Chondrocyte (in vitro differentiated cells): Measurements from ENCODE around the gene RIMS1. TPM values are rescaled to one million over a fixed set of nuclear protein-coding genes. Genes with fewer than 3 reads are reported as not detected.

Experiments used
- DNase-seq: peaks from one replicate; pipeline ENCODE4 v3.0.0; 2021; ENCODE audit warnings: mixed read lengths, low spot score
- H3K27ac Mint-ChIP-seq: one replicate; pipeline ENCODE4 v1.8.0; 2021; ENCODE audit warnings: mild to moderate bottlenecking, moderate library complexity, mixed read lengths; ENCODE audit not compliant: unreplicated experiment
- H3K27me3 Mint-ChIP-seq: 2 replicates; pipeline ENCODE4 v1.8.0; 2021; ENCODE audit warnings: low read depth, mixed read lengths
- H3K36me3 Mint-ChIP-seq: 2 replicates; pipeline ENCODE4 v1.8.0; 2021; ENCODE audit warnings: low read depth, mixed read lengths
- H3K4me1 Mint-ChIP-seq: 2 replicates; pipeline ENCODE4 v1.8.0; 2021; ENCODE audit warnings: low read depth, mild to moderate bottlenecking, mixed read lengths
- H3K4me3 Mint-ChIP-seq: one replicate; pipeline ENCODE4 v1.8.0; 2021; ENCODE audit warnings: mild to moderate bottlenecking, moderate library complexity, mixed read lengths; ENCODE audit not compliant: unreplicated experiment
- H3K9me3 Mint-ChIP-seq: 2 replicates; pipeline ENCODE4 v1.8.0; 2021; ENCODE audit warnings: low read depth, mixed read lengths
- total RNA-seq: library from RNA; stranded (reverse); gene quantifications from 3 replicates; pipeline ENCODE4 v1.2.1, GENCODE V29; 2021
- TF ChIP-seq, protein P1 (sequence below): fragments of 200-600 bp; sonication (generic); IDR thresholded peaks from 2 replicates; pipeline ENCODE4 v1.5.0; 2021; ENCODE audit warnings: antibody characterized with exemption, mild to moderate bottlenecking, moderate library complexity

RIMS1 gene
- total RNA-seq, 1 donor from 2014 or later = 6.6 TPM

DNA sequence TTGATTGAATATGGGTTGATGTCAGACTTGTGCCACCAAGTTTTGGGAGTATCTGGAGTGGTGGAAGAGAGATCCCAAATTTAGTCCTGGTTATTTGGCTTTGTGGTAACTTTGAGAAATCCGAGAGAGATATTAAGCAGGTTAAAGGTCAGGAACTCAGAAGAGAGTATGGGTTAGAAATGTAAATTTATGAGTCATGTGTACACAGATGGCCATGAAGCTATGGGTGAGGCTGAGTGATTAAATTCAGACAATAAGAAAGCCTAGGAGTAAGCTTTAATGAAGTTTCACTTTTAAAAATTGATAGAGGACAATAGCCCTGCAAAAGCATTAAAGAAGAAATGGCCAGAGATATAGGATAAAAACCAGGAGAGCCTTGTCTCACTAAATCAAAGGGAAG is 14.3 kb downstream of the RIMS1 start:
- Mint-ChIP-seq H3K27ac (no peak overlapping the region), H3K4me1 (no peaks in the 10 kb centered on the region), H3K36me3 (no peaks in the 10 kb centered on the region), H3K27me3 (peaks cover 7% of the 10 kb centered on the region), H3K4me3 (no peak overlapping the region), H3K9me3 (no peaks in the 10 kb centered on the region)
- no peak for DNase-seq
- TF ChIP-seq, protein P1, sequence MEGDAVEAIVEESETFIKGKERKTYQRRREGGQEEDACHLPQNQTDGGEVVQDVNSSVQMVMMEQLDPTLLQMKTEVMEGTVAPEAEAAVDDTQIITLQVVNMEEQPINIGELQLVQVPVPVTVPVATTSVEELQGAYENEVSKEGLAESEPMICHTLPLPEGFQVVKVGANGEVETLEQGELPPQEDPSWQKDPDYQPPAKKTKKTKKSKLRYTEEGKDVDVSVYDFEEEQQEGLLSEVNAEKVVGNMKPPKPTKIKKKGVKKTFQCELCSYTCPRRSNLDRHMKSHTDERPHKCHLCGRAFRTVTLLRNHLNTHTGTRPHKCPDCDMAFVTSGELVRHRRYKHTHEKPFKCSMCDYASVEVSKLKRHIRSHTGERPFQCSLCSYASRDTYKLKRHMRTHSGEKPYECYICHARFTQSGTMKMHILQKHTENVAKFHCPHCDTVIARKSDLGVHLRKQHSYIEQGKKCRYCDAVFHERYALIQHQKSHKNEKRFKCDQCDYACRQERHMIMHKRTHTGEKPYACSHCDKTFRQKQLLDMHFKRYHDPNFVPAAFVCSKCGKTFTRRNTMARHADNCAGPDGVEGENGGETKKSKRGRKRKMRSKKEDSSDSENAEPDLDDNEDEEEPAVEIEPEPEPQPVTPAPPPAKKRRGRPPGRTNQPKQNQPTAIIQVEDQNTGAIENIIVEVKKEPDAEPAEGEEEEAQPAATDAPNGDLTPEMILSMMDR = no peak

DNA sequence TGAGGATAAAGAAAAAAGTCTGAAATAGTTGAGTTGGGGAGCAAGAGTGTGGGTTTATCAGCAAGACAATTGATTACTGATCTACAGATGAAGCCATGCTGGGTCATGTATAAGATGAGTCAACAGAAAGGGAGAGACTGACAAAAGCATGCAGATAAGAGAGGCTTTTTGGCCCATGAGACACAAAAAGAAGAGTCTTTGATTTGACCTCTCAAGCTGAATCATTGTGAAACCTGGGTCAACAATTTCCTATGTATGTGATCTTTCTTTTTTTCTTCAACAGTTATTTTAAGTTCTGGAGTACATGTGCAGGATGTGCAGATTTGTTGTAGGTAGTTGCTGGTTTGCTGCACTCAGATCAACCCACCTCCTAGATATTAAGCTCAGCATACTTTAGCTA is 15.9 kb downstream of the RIMS1 start:
- TF ChIP-seq, protein P1 = no peak
- Mint-ChIP-seq H3K9me3 (no peaks in the 10 kb centered on the region), H3K4me3 (no peak overlapping the region), H3K27me3 (no peaks in the 10 kb centered on the region), H3K27ac (no peak overlapping the region), H3K4me1 (no peaks in the 10 kb centered on the region), H3K36me3 (no peaks in the 10 kb centered on the region)
- DNase-seq = no peak

DNA sequence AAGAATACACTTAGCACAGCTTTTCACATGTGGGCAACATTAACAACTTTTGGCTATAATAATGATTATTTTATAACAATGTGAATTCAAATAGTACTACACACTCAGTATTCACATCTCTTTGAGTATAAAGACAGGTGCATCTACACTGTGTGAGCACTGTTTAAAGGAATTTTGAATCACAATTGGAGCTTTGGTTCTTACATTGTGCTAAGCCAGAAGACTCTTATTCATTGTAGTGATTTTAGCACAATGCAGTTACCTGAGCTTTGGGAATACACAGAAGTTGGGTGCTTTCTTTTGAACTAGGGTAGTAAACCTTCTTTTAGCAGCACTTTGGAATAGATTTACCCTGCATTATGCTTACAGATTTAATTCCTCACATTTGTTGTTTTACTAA is 20.5 kb downstream of the RIMS1 start:
- no peak for DNase-seq
- Mint-ChIP-seq H3K4me3 (no peak overlapping the region), H3K4me1 (no peaks in the 10 kb centered on the region), H3K27me3 (no peaks in the 10 kb centered on the region), H3K36me3 (no peaks in the 10 kb centered on the region), H3K27ac (no peak overlapping the region), H3K9me3 (no peaks in the 10 kb centered on the region)
- TF ChIP-seq, protein P1 = no peak

DNA sequence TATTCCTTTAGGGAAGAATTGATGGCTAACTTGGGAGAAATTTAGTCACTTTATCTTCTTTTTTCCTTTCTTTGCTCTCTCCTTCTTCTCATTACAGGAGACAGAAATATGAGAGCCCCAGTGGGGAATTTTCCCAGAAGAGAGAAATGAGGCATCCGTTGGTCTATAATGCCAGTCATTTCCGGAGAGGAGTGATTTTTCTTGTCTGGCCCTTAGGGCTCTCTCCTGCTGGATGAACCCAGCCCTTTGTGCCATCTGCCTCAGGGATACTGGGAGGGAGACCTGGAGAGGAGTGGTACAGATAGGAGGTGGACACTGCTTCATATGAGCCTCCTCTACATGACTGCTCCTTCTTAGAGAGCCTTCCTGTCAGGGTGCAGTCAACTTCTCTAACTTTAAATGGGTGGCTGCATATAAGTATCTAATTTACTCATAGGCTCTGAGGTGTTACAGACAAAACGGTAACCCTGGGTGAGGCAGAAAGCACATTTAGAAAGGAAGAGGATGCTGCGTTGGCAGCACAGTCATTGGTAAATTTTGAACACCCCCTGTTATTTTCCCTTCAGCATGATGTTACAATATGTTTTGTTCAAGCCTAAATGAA is 21.9 kb downstream of the RIMS1 start:
- no peak overlapping the region for H3K4me3 Mint-ChIP-seq
- no peaks in the 10 kb centered on the region for H3K36me3 Mint-ChIP-seq
- no peaks in the 10 kb centered on the region for H3K4me1 Mint-ChIP-seq
- no peak overlapping the region for H3K27ac Mint-ChIP-seq
- no peaks in the 10 kb centered on the region for H3K27me3 Mint-ChIP-seq
- H3K9me3 Mint-ChIP-seq = no peaks in the 10 kb centered on the region
- TF ChIP-seq, protein P1 = no peak
- no peak for DNase-seq

DNA sequence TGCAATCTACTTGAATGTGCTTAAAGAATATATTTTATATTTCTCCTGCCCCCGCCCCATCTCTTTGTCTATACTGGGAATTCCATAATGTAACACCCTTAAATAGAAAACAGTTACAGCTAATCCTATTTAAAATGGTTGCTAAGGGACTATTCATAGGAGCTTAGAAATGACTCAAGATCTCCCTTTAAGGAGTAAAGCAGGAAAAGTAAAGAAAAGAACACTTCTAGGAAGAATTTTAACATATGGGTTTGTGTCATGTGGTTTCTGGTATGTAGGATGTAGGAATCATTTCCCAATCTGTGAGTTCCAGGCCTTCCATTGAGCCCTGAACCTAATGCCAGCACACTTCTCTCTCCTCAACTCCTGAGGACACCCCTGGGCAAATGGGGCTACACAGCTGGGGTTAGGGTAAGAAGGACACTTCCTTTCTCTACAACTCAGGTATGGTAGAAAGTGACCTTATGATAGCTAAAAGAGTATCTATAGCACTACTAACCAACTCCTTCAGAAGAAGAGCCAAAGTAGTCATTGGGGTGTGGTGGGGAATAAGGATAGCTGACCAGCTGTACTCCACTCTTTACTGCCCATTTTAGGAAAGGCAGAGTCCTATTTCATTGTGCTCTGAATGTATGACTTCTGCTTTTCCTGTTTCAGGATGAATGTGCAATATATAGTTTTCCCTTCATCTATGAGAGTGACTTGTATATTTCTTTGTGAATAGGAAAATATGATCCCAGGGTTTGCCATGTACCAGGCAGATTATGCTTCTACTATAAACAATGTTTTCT is 27.3 kb downstream of the RIMS1 start:
- no peak overlapping the region for H3K27ac Mint-ChIP-seq

More for the DNA sequence above, 27.3 kb downstream of the RIMS1 start:
- TF ChIP-seq, protein P1 = no peak
- H3K4me3 Mint-ChIP-seq = no peak overlapping the region
- H3K4me1 Mint-ChIP-seq = no peaks in the 10 kb centered on the region
- H3K27me3 Mint-ChIP-seq = no peaks in the 10 kb centered on the region
- no peaks in the 10 kb centered on the region for H3K36me3 Mint-ChIP-seq
- DNase-seq = no peak
- no peaks in the 10 kb centered on the region for H3K9me3 Mint-ChIP-seq
